Smooth muscle cell (in vitro differentiated cells): Measurements from ENCODE around the gene WIPF1. TPM values are rescaled to one million over a fixed set of nuclear protein-coding genes. Genes with fewer than 3 reads are reported as not detected.
A peak's percentile ranks its signal among the peaks of the same experiment; 100 is the strongest.

Source experiments
- DNase-seq: peaks from one replicate; lab custom pipeline; 2025; ENCODE audit not compliant: unreplicated experiment; lab: John Stamatoyannopoulos, UW
- H2AFZ ChIP-seq: fragments of 200-600 bp; sonication (generic); 2 replicates; pipeline ENCODE4 v1.6.0; 2016; ENCODE audit warnings: antibody characterized with exemption, low read depth, mild to moderate bottlenecking
- H3F3A ChIP-seq: fragments of 200-600 bp; sonication (generic); 2 replicates; pipeline ENCODE4 v1.6.0; 2017; ENCODE audit warnings: antibody characterized with exemption, low read depth
- H3K27ac ChIP-seq: fragments of 200-600 bp; sonication (generic); 2 replicates; pipeline ENCODE4 v1.5.1; 2016; ENCODE audit warnings: low read depth, mild to moderate bottlenecking
- H3K27me3 ChIP-seq: fragments of 200-600 bp; sonication (generic); 2 replicates; pipeline ENCODE4 v1.6.1; 2016; ENCODE audit warnings: low read depth, mild to moderate bottlenecking
- H3K36me3 ChIP-seq: fragments of 200-600 bp; sonication (generic); 2 replicates; pipeline ENCODE4 v1.5.1; 2016; ENCODE audit warnings: low read depth
- H3K4me1 ChIP-seq: fragments of 200-600 bp; sonication (generic); 2 replicates; pipeline ENCODE4 v1.5.1; 2016; ENCODE audit warnings: low read depth
- H3K4me2 ChIP-seq: fragments of 200-600 bp; sonication (generic); 2 replicates; pipeline ENCODE4 v1.6.0; 2016; ENCODE audit warnings: mild to moderate bottlenecking
- H3K4me3 ChIP-seq: fragments of 200-600 bp; sonication (generic); 2 replicates; pipeline ENCODE4 v1.5.1; 2016; ENCODE audit warnings: mild to moderate bottlenecking
- H3K79me2 ChIP-seq: fragments of 200-600 bp; sonication (generic); 2 replicates; pipeline ENCODE4 v1.6.0; 2016; ENCODE audit warnings: low read depth, mild to moderate bottlenecking
- H3K9ac ChIP-seq: fragments of 200-600 bp; sonication (generic); 2 replicates; pipeline ENCODE4 v1.6.0; 2016; ENCODE audit warnings: low read depth
- H3K9me3 ChIP-seq: fragments of 200-600 bp; sonication (generic); replicated peaks from 2 replicates; pipeline ENCODE4 v1.5.1; 2016; ENCODE audit warnings: low read depth
- H4K20me1 ChIP-seq: fragments of 200-600 bp; sonication (generic); 2 replicates; pipeline ENCODE4 v1.6.0; 2016; ENCODE audit warnings: low read depth
- WGBS: methylation state at CpG from one replicate; pipeline ENCODE4 v1.1.7; 2016; ENCODE audit warnings: low lambda C conversion rate; 5-methylcytosine and 5-hydroxymethylcytosine counted together
- polyA plus RNA-seq: library from polyadenylated mRNA; unstranded; fragments of >200 nt; fragmentation: Nextera tagmentation; extraction: Ambion mirVana; gene quantifications from 2 replicates; pipeline ENCODE4 v1.2.1, GENCODE V29; 2016
- total RNA-seq: library from RNA; depleted of rRNA; stranded (reverse); fragments of >200 nt; gene quantifications from 2 replicates; pipeline ENCODE4 v1.2.3, GENCODE V29; 2014
- TF ChIP-seq, protein P1 (sequence below): fragments of 200-600 bp; sonication (generic); IDR thresholded peaks from 2 replicates; pipeline ENCODE4 v1.5.1; 2017; ENCODE audit warnings: borderline replicate concordance, mild to moderate bottlenecking, antibody characterized with exemption; ENCODE audit not compliant: insufficient read depth, poor library complexity, severe bottlenecking

WIPF1 gene
- total and polyA plus RNA-seq, 2 experiments from 2014 or later: 27.3 to 35.5 TPM

DNA sequence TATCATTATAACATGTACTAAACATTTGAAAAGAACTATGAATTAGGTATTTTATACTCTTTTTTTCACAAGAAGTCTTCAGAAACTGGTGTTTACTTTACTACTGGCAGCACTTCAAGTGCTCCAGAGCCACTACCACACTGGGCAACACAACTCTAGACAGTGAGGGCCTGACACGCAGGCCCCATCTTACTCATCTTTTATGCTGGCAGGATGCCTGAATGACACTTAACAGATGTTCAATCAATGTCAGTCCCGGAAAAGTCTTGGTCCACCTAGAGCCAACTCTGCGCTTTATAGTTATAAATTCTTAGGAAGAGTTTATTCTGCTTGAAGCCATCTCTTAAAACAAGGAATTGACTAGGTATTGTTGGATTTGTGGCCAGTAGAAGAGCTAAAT is 8.7 kb upstream of the WIPF1 start:
- H3K9me3 ChIP-seq: no peaks in the 10 kb centered on the region
- no peaks in the 10 kb centered on the region for H3K36me3 ChIP-seq
- no peak overlapping the region for H2AFZ ChIP-seq
- H3K27ac ChIP-seq: peak overlapping the region; percentile 94
- H3K27me3 ChIP-seq: no peaks in the 10 kb centered on the region
- H3K9ac ChIP-seq: peak overlapping the region; percentile 66
- no peak overlapping the region for H3K4me3 ChIP-seq
- peaks cover 22% of the 10 kb centered on the region for H3F3A ChIP-seq
- H3K79me2 ChIP-seq: peaks cover 23% of the 10 kb centered on the region
- 23% methylated on average over 3 of the region's 3 CpGs for WGBS
- no peak for DNase-seq
- peaks cover 13% of the 10 kb centered on the region for H3K4me1 ChIP-seq
- peak overlapping the region; percentile 64 for H3K4me2 ChIP-seq
- TF ChIP-seq, protein P1, sequence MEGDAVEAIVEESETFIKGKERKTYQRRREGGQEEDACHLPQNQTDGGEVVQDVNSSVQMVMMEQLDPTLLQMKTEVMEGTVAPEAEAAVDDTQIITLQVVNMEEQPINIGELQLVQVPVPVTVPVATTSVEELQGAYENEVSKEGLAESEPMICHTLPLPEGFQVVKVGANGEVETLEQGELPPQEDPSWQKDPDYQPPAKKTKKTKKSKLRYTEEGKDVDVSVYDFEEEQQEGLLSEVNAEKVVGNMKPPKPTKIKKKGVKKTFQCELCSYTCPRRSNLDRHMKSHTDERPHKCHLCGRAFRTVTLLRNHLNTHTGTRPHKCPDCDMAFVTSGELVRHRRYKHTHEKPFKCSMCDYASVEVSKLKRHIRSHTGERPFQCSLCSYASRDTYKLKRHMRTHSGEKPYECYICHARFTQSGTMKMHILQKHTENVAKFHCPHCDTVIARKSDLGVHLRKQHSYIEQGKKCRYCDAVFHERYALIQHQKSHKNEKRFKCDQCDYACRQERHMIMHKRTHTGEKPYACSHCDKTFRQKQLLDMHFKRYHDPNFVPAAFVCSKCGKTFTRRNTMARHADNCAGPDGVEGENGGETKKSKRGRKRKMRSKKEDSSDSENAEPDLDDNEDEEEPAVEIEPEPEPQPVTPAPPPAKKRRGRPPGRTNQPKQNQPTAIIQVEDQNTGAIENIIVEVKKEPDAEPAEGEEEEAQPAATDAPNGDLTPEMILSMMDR: no peak
- H4K20me1 ChIP-seq: no peaks in the 10 kb centered on the region

DNA sequence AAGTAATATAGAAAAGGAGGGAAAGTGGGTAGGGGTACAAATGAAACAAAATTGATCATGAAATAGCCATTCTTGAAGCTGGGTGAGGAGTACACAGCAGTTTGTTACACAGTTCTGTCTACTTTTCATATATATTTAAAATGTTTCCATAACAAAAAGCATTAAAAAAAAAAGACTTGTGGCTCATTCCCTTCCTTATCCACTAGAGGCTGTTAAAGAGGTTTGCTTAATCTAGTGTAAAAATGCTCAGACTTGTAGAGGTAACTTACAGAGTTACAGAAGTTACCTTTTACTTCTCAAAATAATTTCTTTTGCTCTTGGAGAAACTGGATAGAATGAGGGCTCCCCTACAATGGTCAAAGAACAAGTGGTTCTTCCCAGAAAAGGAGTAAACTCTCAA is 8.1 kb upstream of the WIPF1 start:
- peaks cover 13% of the 10 kb centered on the region for H3K4me1 ChIP-seq
- peak overlapping the region; percentile 66 for H3K9ac ChIP-seq
- DNase-seq: no peak
- H3K9me3 ChIP-seq: no peaks in the 10 kb centered on the region
- TF ChIP-seq, protein P1: peak; percentile 36
- H3K27ac ChIP-seq: peak overlapping the region; percentile 94
- H3F3A ChIP-seq: peaks cover 22% of the 10 kb centered on the region
- no peak overlapping the region for H2AFZ ChIP-seq
- H3K4me2 ChIP-seq: peak overlapping the region; percentile 64
- no peak overlapping the region for H3K4me3 ChIP-seq
- no peaks in the 10 kb centered on the region for H4K20me1 ChIP-seq
- peaks cover 27% of the 10 kb centered on the region for H3K79me2 ChIP-seq
- no peaks in the 10 kb centered on the region for H3K27me3 ChIP-seq
- H3K36me3 ChIP-seq: no peaks in the 10 kb centered on the region

DNA sequence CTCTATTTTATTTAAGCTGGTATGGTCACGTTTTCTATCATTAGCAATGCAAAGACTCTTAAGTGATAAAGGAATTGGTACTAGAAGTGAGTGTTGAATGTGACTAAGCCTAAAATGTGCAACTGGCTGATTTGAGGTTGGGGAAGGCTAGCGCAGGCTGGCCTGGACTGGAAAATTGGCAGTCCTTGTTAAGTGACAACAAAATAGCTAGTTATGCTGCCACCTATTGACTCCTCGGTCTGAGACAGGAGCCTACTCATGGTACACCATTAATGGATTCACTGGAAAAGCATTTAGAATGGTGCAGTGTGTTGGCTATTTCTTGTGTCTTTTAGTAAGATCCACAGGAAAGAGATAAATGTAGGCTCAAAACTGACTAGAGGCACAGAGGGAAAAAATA is 5.7 kb upstream of the WIPF1 start:
- Histone ChIP-seq H3K4me3 (no peak overlapping the region), H4K20me1 (no peaks in the 10 kb centered on the region), H3K9me3 (no peaks in the 10 kb centered on the region), H2AFZ (no peak overlapping the region), H3K4me1 (peaks cover 13% of the 10 kb centered on the region), H3F3A (peaks cover 22% of the 10 kb centered on the region), H3K27me3 (no peaks in the 10 kb centered on the region), H3K4me2 (no peak overlapping the region), H3K79me2 (peaks cover 19% of the 10 kb centered on the region), H3K27ac (peak overlapping the region; percentile 1), H3K36me3 (no peaks in the 10 kb centered on the region), H3K9ac (no peak overlapping the region)
- TF ChIP-seq, protein P1: peak; percentile 36
- no peak for DNase-seq
- 29% methylated on average over 3 of the region's 3 CpGs for WGBS

DNA sequence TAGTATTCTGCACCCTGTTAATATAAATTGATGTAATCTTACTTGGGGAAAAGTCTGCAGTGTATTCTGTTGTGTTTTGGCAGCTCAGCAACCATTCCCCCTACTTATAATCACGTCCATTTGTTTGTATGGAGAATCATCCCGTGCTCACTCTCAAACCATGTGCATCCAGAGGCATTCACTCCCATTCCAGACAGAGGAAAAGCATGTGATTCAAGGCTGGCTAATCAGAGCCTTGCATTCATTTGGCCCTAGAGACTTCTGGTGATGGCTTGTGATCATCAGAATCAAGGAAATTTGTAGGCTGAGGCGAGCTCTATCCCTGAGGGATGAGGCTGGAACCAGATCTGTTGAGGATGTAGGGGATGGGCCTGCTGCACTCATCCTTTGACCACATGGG is 5.1 kb upstream of the WIPF1 start:
- peaks cover 14% of the 10 kb centered on the region for H3K4me1 ChIP-seq
- no peaks in the 10 kb centered on the region for H4K20me1 ChIP-seq
- H3K9me3 ChIP-seq: no peaks in the 10 kb centered on the region
- 88% methylated on average over 3 of the region's 3 CpGs for WGBS
- H3K4me3 ChIP-seq: no peak overlapping the region
- H3K9ac ChIP-seq: no peak overlapping the region
- peaks cover 19% of the 10 kb centered on the region for H3K79me2 ChIP-seq
- no peak for DNase-seq
- H2AFZ ChIP-seq: no peak overlapping the region
- no peak overlapping the region for H3K27ac ChIP-seq
- H3K27me3 ChIP-seq: no peaks in the 10 kb centered on the region
- H3F3A ChIP-seq: peaks cover 22% of the 10 kb centered on the region
- H3K4me2 ChIP-seq: no peak overlapping the region
- TF ChIP-seq, protein P1: no peak
- H3K36me3 ChIP-seq: no peaks in the 10 kb centered on the region
